BE2C (cell line): Measurements from ENCODE around the gene TMEM184C.

ENCODE experiments used
- DNase-seq: peaks from one replicate; pipeline ENCODE4 v3.0.0-alpha.2; 2020
- H3K27me3 ChIP-seq: fragments of 250-450 bp; sonication (Bioruptor Pico); 2 replicates; pipeline ENCODE4 v1.5.1; 2020; ENCODE audit warnings: mild to moderate bottlenecking
- H3K36me3 ChIP-seq: fragments of 250-450 bp; sonication (Bioruptor Pico); 2 replicates; pipeline ENCODE4 v1.5.1; 2020; ENCODE audit warnings: mild to moderate bottlenecking
- H3K4me1 ChIP-seq: fragments of 250-450 bp; sonication (Bioruptor Pico); 2 replicates; pipeline ENCODE4 v1.5.1; 2020
- H3K4me3 ChIP-seq: 2 replicates; pipeline ENCODE4 v1.5.1; 2011; ENCODE audit warnings: low read depth, low read length
- H3K9me3 ChIP-seq: fragments of 250-450 bp; sonication (Bioruptor Pico); 2 replicates; pipeline ENCODE4 v1.5.1; 2020
- CTCF ChIP-seq: IDR thresholded peaks from 2 replicates; pipeline ENCODE4 v1.5.1; 2012; ENCODE audit warnings: mild to moderate bottlenecking, low read depth, low read length

The TMEM184C gene

GRCh38 chr4:147626903-147627302 is 9.7 kb downstream of the TMEM184C start:
- no peaks in the 10 kb centered on the region for H3K27me3 ChIP-seq
- no peak overlapping the region for H3K4me3 ChIP-seq
- DNase-seq = no peak
- H3K4me1 ChIP-seq = no peaks in the 10 kb centered on the region
- no peaks in the 10 kb centered on the region for H3K9me3 ChIP-seq
- peaks cover 51% of the 10 kb centered on the region for H3K36me3 ChIP-seq
- no peak for TF ChIP-seq CTCF

- Histone ChIP-seq H3K27me3 (no peaks in the 10 kb centered on the region), H3K9me3 (no peaks in the 10 kb centered on the region), H3K4me1 (no peaks in the 10 kb centered on the region), H3K36me3 (peaks cover 64% of the 10 kb centered on the region), H3K4me3 (no peak overlapping the region)
- no peak for DNase-seq
- no peak for TF ChIP-seq CTCF
These were observed 11.2 kb downstream of the TMEM184C start for GRCh38 chr4:147628415-147628814.

- Histone ChIP-seq H3K9me3 (no peaks in the 10 kb centered on the region), H3K36me3 (peaks cover 68% of the 10 kb centered on the region), H3K4me1 (no peaks in the 10 kb centered on the region), H3K4me3 (no peak overlapping the region), H3K27me3 (no peaks in the 10 kb centered on the region)
- TF ChIP-seq CTCF = no peak
- DNase-seq = no peak
These were observed 12.9 kb downstream of the TMEM184C start for GRCh38 chr4:147629783-147630730.

- H3K9me3 ChIP-seq = no peaks in the 10 kb centered on the region
- DNase-seq = no peak
- no peak for TF ChIP-seq CTCF
- no peak overlapping the region for H3K4me3 ChIP-seq
- H3K36me3 ChIP-seq = peaks cover 74% of the 10 kb centered on the region
- H3K4me1 ChIP-seq = no peaks in the 10 kb centered on the region
- H3K27me3 ChIP-seq = no peaks in the 10 kb centered on the region
These were observed 15.9 kb downstream of the TMEM184C start for GRCh38 chr4:147633113-147633512.

- TF ChIP-seq CTCF = no peak
- Histone ChIP-seq H3K4me3 (no peak overlapping the region), H3K9me3 (no peaks in the 10 kb centered on the region), H3K36me3 (peaks cover 70% of the 10 kb centered on the region), H3K27me3 (no peaks in the 10 kb centered on the region), H3K4me1 (no peaks in the 10 kb centered on the region; the same call in 1 of the 2 replicates)
- DNase-seq = no peak
These were observed 16.4 kb downstream of the TMEM184C start for GRCh38 chr4:147633643-147634042.

- H3K4me3 ChIP-seq = no peak overlapping the region
- TF ChIP-seq CTCF = no peak
- no peak for DNase-seq
- H3K4me1 ChIP-seq = peaks cover 6% of the 10 kb centered on the region
- H3K9me3 ChIP-seq = no peaks in the 10 kb centered on the region
- peaks cover 66% of the 10 kb centered on the region for H3K36me3 ChIP-seq
- no peaks in the 10 kb centered on the region for H3K27me3 ChIP-seq
These were observed 18.2 kb downstream of the TMEM184C start for GRCh38 chr4:147635348-147635747.
